Uterus (tissue), 2 donors: Measurements from ENCODE around the gene TRA2B.
A peak's percentile ranks its signal among the peaks of the same experiment; 100 is the strongest.

Experiments used
- POLR2A ChIP-seq, 2 donors: fragments of 450-650 bp; IDR thresholded peaks; one replicate each; pipeline ENCODE4 v1.6.1; 2016; ENCODE audit warnings: antibody characterized with exemption in 2 of 2, mild to moderate bottlenecking in 1 of 2, moderate library complexity in 1 of 2
- TF ChIP-seq, protein P1 (sequence below), 4 experiments: fragments of 200-600 bp in 2 of 4; fragments of 450-650 bp in 2 of 4; sonication (generic) in 2 of 4; IDR thresholded peaks; one replicate each; pipeline ENCODE4 v1.5.1; 2016 to 2019; ENCODE audit warnings: antibody characterized with exemption in 4 of 4, mild to moderate bottlenecking in 2 of 4, moderate library complexity in 1 of 4

DNA sequence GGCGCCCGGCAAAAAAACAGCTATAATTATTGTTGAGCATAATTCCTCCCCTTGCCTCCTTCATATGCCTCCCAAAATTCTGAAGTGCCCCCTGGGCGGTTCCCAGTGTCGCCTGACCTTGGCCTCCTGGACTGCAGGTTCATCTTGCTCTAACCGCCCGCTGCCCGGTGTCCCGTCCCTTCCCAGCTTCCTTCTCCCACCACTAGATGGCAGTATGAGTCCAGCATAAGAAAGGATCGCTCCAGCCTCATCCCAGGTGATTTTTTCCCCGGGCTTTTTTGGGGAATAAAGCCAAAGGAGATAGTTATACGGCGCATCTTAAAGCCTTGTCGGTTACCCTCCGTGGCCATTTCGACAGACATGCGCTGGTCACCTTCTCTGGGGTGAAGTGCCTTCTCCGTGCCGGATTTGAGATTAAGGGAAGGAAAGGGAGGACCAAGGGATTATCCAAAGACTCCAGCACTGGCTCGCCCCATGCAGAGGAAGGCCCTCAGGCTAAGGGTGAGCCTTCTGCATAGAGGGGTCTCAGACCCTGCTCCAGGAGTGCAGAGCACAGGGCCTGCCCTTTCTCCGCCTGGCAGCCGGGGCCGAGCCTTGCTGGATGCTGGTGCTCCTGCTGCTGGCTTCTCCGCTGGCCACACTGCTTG lies 45.8 kb upstream of the TRA2B start:
- TF ChIP-seq, protein P1, sequence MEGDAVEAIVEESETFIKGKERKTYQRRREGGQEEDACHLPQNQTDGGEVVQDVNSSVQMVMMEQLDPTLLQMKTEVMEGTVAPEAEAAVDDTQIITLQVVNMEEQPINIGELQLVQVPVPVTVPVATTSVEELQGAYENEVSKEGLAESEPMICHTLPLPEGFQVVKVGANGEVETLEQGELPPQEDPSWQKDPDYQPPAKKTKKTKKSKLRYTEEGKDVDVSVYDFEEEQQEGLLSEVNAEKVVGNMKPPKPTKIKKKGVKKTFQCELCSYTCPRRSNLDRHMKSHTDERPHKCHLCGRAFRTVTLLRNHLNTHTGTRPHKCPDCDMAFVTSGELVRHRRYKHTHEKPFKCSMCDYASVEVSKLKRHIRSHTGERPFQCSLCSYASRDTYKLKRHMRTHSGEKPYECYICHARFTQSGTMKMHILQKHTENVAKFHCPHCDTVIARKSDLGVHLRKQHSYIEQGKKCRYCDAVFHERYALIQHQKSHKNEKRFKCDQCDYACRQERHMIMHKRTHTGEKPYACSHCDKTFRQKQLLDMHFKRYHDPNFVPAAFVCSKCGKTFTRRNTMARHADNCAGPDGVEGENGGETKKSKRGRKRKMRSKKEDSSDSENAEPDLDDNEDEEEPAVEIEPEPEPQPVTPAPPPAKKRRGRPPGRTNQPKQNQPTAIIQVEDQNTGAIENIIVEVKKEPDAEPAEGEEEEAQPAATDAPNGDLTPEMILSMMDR (IDR thresholded peaks at IDR 0.05), result peak; percentile 83 to 92 (median 85)
- TF ChIP-seq POLR2A (IDR thresholded peaks at IDR 0.05), result no peak
